Epithelial cell of proximal tubule (primary cell): ENCODE data around the gene MAP4. TPM values are rescaled to one million over a fixed set of nuclear protein-coding genes. Genes with fewer than 3 reads are reported as not detected.

Experiments
- DNase-seq: peaks from one replicate; pipeline ENCODE4 v3.0.0-alpha.2; 2011; ENCODE audit warnings: low read depth
- H3K4me3 ChIP-seq: 2 replicates; pipeline ENCODE4 v1.5.1; 2011; ENCODE audit warnings: low read depth, mild to moderate bottlenecking, low read length
- CTCF ChIP-seq: conservative IDR thresholded peaks from 2 replicates; pipeline ENCODE4 v1.5.1; 2012; ENCODE audit warnings: low read depth, mild to moderate bottlenecking, low read length
- total RNA-seq: library from RNA; depleted of rRNA; stranded (reverse); fragments of >200 nt; gene quantifications from 2 replicates; pipeline ENCODE4 v1.2.3, GENCODE V29; 2015

MAP4 gene
- total RNA-seq, 1 donor from 2014 or later = 111 TPM

- no peak overlapping the region for H3K4me3 ChIP-seq
- TF ChIP-seq CTCF = no peak
- DNase-seq = no peak
Observed at GRCh38 chr3:47804577-47804976, 211.6 kb downstream of the MAP4 start.

GRCh38 chr3:47803480-47804025, 212.7 kb downstream of the MAP4 start:
- DNase-seq = no peak
- H3K4me3 ChIP-seq = peak overlapping the region; percentile 98
- no peak for TF ChIP-seq CTCF

- no peak for DNase-seq
- peak within 1 kb of the TSS; percentile 98 for H3K4me3 ChIP-seq
- TF ChIP-seq CTCF = no peak
Observed at GRCh38 chr3:47802734-47803479, 213.3 kb downstream of the MAP4 start, which contains the start of gene DHX30. Gene DHX30 (plus strand): TSS chr3:47803138. CDS start chr3:47810684, 7,546 bp downstream.

Other genes with a start within 250 kb of the MAP4 start
- 73.4 and 76.7 TPM in 2 replicates for gene SMARCC1, start 234.5 kb downstream of the MAP4 start, total RNA-seq
- 64.1 and 102 TPM in 2 replicates for gene DHX30, start 213.3 kb downstream of the MAP4 start, total RNA-seq
- 30.8 and 49.3 TPM in 2 replicates for gene CDC25A, start 172.0 kb upstream of the MAP4 start, total RNA-seq
- not detected in 2 replicates for gene CAMP, start 207.1 kb upstream of the MAP4 start, total RNA-seq
- 3.8 and 4.6 TPM in 2 replicates for gene ZNF589, start 224.7 kb upstream of the MAP4 start, total RNA-seq